Right renal pelvis (tissue), 4 donors: Measurements from ENCODE around the gene CCR5AS.
A peak's percentile ranks its signal among the peaks of the same experiment; 100 is the strongest.
"Not testable (repeated sequence)": the region's sequence is repeated elsewhere in the genome, so short reads cannot be mapped to it uniquely, and the experiment has no call there.

ENCODE experiments used
- DNase-seq, 4 donors: peaks; one replicate each; pipeline ENCODE4 v3.0.0-alpha.2; 2013; ENCODE audit warnings: low read depth in 4 of 4, low spot score in 3 of 4, missing footprints in 1 of 4

The CCR5AS gene

DNA sequence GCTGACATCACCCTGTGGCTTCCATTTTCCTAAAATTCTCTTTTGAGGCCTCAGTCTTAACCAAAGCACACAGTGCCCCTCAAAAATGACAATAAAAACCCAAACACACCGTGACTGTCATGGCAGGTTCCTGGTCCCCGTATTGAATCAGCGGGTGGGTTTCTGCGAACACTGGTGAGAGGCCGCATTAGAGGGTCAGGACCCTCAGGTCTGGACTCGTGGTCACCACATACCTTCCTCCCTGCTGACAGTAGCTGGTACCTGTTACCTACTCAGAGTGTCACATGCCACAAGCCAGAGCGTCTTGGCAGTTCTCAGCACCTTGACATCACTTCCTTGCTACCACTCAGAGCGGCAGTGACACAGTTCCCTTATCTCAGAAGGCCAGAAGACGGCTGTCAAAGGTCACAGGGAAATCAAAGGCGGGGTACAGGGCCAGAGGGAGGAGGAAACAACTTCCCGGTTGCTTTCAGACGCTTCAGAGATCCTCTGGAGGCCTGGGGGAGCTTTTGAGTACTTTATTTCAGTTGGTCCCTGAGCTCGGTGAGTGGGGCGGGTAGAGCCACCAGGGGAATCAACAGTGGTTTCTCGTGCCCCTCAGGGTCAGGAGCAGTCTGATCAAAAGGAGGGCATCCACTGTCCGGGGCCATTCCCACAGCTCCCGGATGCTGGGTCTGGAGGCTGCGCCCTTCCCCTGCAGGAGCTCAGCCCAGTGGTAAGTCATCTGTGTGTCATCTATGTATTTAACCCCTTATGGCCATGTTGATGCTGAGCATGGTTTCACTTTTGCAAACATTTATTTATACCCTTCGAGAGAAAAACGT is at the start of gene CCR5AS, which contains the start of gene CCRL2:
Gene CCR5AS, minus strand, starts transcription at position 279 of the 824 bp plus-strand sequence.
Gene CCRL2, plus strand, starts transcription at position 472 of the 824 bp plus-strand sequence. CDS start 821 bp downstream, outside the sequence.
- DNase-seq, result peak in 1 of 4 donors; percentile 10

DNA sequence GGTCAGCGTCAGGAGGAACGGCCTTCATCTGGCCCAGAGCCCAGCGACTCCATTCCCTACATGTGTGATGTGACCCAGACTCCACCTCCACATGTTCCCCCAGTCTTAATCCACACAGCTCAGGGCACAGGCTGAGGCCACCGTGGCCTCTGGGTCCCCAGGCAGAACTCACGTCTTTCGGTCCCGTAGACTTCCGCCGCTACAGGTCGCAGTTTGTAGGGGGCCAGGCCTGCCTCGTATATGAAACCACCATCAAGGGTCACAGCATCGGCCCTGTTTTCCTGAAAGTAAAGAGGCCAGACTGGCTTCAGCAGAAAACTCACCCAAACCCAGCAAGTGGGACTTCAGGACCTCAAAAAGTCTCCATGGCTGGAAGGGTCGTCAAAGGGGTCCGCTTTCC is 49.3 kb upstream of the CCR5AS start:
- DNase-seq, result no peak

DNA sequence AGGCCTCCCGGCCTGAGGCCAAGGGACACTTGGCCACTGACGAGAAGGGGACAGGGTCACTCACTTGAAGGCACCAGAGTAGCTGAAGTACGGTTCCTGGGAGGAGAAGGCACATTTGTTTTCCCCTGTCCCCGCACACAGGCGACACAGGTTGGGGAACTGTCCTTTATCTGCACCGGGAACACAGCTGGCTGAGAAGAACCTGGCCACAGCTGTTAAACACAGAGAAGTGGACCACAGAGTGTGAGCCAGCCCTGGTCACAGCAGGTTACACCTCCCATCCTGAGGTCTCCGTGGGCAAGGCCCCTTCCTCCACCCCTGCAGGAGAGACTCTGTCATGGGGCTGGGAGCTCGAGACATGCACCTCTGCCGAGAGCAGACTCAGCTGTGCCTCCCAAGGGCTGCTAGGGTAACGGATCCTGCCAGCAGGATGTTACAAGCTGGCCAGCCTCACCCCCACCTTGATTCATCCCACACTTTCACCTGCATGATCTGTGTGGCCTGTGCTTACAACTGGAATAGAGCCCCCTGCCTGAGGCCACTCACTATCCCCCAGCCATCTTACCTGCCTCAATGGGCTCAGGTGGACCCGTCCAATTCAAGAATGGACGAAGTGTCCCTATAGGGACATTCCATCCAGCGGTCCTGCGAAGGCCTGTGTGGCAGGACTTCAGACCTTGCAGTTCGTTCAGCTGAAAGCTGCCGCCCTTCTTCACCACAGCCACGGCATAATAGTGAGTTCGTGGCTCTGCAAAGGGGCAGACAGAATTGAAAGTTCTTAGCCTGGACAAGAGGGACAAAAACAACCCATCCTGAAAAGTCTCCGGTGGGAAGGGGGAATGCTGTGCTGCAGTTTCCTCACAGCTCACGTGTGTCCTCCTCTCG is 48.6 kb upstream of the CCR5AS start:
- no peak for DNase-seq

DNA sequence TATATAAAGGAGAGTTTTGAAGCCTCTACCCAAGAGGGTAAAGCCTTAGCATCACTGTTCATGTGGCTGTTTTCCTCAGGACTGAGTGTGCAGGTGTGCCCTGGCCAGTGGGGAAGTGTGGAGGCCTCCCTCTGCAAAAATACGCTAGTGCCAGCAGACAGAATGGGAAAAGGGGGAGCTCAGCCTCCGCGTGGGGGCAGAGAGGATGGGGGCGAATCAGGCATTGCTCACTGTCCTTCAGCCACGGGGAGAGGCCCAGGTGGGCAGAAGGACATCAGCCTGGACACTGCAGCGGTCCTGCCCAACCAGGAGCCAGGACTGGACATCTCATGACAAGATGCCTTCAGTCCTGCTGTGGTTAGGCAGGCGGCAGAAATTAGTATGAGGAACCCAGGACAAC is 47.7 kb upstream of the CCR5AS start:
- no peak for DNase-seq

DNA sequence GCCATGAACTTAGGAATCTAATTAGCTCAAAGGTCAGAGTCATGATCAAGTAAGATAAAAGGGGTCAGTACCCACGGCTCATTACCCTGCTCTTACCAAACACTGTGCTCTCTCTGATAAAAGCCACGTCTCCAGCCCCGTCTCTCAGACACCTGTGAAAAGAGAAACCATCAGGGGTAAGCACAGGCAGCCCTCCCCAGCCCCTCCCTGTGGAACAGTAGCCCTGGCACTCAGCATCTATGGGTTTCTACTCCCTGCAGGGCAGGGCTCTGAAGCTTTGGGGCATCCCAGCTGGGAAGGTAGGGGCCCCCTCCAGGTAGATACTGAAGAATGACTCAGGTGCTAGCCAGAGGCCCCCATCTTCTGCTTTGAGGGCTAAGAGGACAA is 47.3 kb upstream of the CCR5AS start:
- no peak for DNase-seq

DNA sequence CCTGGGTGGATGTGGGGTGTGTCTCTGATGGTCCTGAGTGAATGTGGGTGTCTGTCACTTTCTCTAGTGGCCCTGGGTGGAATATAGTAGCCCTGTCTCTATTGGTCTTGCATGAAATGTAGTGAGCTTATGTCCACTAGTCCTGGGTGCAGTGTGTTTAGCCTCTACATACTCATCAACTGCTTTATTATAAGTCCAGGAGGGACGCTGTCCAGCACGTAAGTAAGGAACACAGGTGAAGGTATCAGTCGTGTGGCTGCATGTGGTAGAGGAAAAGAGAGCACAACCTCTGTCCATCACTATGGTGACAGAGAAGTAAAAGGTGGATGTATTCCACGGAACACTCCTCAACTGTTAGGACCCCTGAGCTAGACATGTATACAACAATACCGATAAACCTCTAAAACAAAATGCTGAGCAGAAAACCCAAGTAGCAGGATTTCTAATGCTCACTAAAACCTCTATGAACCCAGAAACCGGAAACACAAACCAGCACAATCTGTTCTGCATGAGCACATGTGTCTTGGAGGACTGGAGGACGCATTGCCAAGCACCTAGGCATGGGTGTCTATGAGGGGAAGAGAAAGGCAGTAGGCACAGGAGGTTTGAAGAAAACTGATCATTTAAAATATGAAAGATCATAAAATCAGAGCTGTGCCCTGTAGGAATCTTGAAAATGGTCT is 46.8 kb upstream of the CCR5AS start:
- DNase-seq, result no peak

DNA sequence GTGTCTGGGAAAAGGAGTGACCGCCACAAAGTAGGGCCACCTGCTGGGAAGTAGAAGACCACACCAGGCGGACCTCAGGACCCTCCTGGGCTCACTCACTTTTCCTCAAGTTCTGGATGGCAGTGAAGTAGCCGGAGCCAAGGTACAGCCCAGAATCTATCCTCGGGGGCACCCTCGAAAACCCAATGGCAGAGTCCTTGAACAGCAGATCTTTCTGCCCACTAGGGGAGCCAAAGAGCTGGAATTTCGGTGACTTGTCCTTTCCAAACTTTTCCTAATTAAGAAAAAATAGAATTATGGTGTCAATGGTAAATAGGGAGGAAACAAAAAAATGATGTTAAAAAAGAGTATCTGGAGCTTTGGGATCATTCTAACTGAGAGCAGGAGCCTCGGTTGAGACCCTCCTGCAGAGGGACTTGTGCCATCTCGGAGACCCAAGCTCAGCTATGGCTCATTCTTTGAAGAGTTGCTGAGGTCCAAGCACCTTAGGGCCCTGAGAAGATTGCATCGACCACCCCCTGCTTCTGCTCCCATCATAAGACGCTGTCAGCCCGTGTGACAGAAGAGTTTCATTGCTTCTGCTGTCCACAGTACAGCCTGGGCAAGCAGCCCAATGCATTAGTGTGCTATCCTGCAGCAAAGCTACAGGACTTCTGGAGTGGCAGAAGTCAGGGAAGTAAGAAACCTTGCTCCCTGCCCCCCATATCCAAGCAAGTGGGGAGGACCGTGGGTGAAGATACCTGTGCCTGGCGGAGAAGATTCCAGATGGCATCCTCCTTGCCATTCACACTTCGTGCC is 43.1 kb upstream of the CCR5AS start:
- no peak for DNase-seq

DNA sequence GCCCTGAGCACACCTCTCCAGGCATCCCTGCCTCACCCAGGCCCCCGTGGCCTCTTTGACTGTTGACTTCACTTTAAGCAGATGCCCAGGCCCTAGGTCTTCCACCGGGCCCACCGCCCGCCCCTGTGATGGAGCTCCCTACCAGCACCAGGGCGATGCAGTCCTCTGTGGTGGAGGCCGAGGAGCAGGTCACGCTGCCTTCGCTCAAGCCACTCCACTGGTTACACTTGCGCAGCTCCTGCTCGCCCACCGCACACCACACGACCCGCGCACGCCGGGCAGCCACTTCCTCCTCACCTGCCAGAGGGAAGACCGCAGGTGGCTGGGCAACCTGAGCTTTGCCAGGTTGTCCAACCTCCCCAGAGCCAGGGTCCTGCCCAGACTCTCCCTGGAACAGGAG is 41.9 kb upstream of the CCR5AS start:
- no peak for DNase-seq

DNA sequence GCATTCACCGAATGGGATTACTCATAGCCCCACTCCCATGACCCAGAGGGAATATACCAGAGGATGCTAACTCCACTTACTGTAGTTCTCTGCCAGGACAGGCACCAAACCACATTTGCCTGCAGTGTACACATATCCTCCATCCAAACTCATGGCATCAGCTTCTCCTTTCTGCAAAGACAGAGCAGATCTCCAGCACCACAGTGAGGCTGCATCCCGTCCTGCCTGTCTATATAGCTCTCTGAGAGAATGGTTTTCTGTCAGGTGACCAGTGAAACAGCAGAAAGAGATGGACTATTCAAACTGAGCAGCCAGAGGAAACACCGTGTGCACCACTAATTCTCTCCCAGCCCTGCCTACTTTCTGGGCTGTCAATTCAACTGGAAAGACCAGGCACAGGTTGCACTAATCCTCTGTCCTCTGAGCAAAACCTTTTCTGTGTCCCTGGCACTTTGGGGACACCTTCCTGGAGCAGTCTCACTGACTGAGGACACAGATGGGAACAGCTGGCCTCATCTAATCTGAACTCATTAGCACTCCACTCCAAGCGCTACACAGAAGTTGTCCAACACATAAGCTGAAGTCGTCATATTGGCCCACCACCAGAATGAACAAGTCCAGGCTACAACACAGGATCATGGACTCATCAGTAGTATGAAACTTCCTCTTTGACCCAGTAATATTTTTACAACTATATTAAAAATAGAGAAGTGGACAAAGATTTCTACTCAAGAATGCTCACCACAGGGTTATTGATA is 40.5 kb upstream of the CCR5AS start:
- no peak for DNase-seq

DNA sequence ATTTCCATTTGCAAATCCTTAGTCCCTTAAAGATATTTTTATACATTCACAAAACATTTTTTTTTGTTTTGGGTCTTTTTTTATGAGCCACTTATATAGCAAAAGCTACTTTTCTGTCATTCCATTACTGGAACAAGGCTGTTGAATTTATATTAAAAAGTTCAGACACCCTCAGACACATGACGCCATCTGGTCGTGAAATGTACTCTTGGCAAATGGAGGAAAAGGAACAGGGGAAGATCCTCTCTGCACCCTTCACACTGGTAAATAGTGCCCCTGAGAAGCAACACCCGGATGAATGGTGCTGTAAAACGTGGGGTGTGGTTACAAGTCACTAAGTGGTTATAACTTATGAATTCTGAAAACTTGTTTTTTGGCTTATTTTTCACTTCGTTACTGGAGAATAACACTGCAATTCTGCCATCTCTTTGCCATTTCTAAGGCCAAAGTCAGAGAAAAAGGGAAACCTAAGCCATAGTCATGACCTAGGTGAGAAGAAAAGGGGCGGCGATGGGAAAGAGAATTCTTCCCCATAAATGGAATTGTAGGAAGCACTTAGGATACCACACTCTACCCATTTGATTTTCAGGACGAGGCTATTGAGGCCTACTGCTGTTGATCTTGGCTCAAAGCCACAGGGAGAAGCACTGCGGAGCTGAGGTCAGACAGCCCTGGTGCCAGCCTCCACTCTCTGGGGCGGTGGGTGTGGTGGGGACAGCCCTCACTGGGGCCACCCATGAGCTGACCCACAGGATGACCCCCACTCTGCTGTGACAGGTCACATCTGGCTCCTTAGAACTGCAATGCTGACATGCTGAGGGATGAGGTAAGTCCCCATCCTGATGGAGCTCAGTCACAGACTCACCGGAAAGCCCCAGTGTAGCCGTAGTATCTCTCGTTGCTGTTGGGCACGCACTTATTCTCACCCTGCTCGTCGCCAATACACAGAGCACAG is 36.0 kb upstream of the CCR5AS start:
- peak in 3 of 4 donors; percentile 28 to 62 (median 58) for DNase-seq

DNA sequence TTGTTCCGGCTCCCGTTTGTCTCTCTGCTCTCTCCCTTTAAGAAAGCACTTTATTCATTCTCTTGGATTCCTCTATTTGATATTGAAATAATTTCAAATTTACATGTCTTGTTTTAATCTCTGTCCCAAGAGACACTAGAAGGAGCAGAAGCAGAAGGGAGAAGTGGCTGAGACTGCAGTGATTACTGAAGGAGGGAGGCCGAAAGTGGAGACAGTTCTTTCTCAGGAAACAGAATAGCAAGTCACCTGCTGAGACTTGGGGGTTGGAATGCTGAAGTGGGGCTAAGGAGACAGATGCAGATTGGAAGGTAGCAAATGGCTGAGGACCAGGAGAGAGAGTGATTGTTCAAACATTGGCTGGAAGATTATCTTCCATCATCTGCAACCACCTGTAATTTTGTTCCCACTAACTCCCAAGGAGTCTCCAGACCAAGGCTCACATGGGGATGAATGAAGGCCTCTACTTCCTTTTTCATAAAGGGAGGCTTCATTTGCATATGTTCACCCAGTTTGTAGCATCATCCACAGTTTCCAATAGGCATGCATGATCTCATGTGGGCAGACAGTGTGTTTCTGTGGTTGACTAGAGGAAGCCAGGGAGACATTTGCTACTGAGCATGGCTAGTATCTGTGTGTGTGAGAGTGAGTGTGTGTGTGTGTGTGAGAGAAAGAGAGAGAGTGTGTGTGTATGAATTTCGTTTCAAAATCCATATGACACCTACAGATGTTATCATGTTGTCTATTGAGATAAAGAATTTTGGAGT is 33.8 kb upstream of the CCR5AS start:
- no peak for DNase-seq

DNA sequence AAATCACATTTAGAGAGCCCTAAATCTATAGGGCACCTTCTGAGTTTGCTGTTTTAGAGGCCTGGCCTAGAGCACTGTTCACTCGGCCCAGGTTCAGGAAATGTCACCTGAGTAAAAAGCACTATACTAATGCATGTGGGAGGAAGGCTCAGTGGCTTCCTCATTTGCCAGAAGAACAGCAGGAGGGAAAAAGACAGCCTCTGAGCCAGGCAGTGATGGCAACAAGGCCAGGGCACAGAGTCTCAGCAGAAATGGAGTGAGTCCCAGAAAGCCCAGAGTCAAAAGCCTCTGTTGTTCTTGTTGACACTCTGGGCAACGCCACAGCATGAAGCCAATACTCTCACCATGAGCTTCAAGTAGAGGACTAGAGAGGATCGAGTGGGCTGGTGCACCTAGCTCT is 32.0 kb upstream of the CCR5AS start:
- no peak for DNase-seq

DNA sequence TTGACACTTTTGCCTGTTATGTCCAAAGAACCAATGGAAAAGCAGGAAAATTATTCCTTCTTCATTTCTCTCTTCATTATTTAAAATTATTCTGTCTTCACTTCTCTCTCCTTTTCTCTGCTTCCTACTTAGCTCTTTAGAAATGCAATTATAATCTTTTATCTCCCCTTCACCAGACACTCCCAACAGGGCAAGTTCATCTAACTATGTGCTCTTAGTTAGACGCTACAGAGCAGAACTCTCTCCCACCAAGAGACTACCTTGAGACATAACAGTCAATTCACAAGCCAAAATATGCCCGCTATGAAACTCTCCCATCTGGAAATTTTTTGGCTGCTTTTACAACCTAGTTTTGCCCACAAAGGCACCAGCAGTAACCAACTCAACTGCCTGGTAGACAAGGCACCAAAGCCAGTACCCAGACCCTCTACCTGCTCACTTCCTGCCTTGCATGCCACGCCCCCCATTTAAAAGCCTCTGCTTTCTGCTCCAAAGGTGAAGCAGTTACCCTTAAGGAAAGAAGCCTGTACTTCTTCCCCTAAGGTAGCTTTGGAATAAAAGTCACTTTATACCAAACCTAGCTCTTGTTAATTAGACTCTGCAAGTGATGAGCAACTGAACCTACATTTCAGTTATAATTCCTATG is 28.3 kb upstream of the CCR5AS start:
- no peak for DNase-seq

DNA sequence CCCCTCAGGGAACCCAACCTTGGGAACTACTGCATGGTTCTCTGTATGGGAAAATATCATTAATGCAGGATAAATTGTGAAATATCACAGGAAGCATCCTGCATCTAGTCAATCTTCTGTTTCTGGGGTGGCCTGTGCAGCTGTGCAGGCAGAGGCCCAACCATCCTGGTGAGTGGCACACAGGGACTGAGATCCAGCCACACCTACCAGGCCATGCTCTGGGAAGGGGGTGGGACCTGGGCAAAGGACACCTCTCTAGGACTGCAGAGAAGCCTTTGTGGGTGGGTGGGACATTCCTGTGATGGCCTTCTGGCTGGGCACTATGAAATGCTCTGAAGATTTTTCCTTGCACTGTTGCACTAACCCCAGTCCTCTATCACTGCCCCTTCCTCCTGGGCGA is 27.0 kb upstream of the CCR5AS start:
- DNase-seq, result no peak

DNA sequence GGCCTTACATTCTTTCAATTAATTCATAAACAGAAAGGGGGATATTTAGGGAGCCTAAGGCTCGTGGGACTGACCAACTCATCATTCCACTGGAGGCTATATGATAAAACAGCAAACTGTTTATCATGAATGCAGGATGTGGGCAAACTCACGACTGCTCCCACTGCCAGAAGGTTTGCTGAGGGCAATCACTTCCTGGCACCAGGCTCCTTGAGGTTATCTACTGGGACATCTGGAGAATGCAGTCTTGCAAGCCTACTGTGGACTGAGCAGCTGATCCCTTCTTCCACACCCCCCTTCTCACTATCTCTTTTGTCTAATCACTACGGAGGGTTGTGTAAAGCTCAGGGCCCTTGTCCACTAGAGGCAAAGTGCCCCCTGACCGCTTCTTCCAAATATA is 26.3 kb upstream of the CCR5AS start:
- not testable (repeated sequence) for DNase-seq

DNA sequence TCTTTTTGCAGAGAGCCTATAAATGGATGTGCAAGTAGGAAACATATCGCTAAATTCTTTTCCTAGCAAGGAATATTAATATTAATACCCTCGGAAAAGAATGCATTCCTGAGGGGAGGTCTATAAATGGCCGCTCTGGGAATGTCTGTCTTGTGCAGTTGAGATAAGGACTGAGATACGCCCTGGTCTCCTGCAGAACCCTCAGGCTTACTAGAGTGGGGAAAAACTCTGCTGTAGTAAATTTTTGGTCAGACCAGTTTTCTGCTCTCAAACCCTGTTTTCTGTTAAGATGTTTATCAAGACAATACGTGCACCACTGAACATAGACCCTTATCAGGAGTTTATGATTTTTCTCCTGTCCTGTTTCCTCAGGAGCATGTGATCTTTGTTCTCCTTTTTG is 25.0 kb upstream of the CCR5AS start:
- not testable (repeated sequence) for DNase-seq

DNA sequence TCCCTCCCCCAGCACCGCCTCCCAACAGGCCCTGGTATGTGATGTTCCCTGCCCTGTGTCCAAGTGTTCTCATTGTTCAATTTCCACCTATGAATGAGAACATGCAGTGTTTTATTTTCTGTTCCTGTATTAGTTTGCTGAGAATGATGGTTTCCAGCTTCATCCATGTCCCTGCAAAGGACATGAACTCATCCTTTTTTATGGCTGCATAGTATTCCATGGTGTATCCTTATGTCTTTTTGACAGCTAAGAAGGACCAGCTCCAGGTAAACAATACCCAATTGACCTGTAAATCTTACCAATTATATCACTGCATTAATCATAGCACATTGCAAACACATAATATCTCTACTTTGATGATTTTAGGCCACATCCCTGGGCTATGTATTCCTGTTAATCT is 24.0 kb upstream of the CCR5AS start:
- DNase-seq, result not testable (repeated sequence)
